ENCODE results near the gene CLK3.

- no peak for TF ChIP-seq POLR2AphosphoS5 (IDR thresholded peaks at IDR 0.05; ENCODE audit: insufficient read depth in 1 of 2, low read depth in 1 of 2)
- TF ChIP-seq CTCF (IDR thresholded peaks at IDR 0.05), result no peak
These were observed 5.9 kb downstream of the CLK3 start for GRCh38 chr15:74621546-74621920.

Data from vagina (tissue), 2 donors.